Activated B cell treated with CpG ODN at 0.5 μM for 24 hours (primary cell): Measurements from ENCODE around the gene ZBTB40. TPM values are rescaled to one million over a fixed set of nuclear protein-coding genes. Genes with fewer than 3 reads are reported as not detected.

ENCODE experiments used
- ATAC-seq: fragments of 200-7000 bp; cut with Tn5 transposase; one replicate; pipeline ENCODE4 v1.10.0; 2021; ENCODE audit warnings: low read depth, mild to moderate bottlenecking, moderate library complexity
- CTCF ChIA-PET: fragments of 350-600 bp; sonication (Branson Sonifier 250); formaldehyde crosslinking; loops from one replicate; lab custom pipeline; 2021; ENCODE audit warnings: antibody characterized with exemption; lab: Charles Lee
- POLR2A ChIA-PET: fragments of 350-600 bp; sonication (Branson Sonifier 250); formaldehyde crosslinking; loops from one replicate; lab custom pipeline; 2021; ENCODE audit warnings: antibody characterized with exemption; lab: Charles Lee
- DNase-seq: peaks from one replicate; pipeline ENCODE4 v3.0.0; 2022
- H3K27ac Mint-ChIP-seq: one replicate; pipeline ENCODE4 v1.8.0; 2020; ENCODE audit warnings: mixed read lengths
- H3K27me3 Mint-ChIP-seq: one replicate; pipeline ENCODE4 v1.8.0; 2021; ENCODE audit warnings: mixed read lengths
- H3K36me3 Mint-ChIP-seq: one replicate; pipeline ENCODE4 v1.8.0; 2021; ENCODE audit warnings: low read depth, mixed read lengths
- H3K4me1 Mint-ChIP-seq: one replicate; pipeline ENCODE4 v1.8.0; 2021; ENCODE audit warnings: mixed read lengths
- H3K4me3 Mint-ChIP-seq: one replicate; pipeline ENCODE4 v1.8.0; 2020; ENCODE audit warnings: mild to moderate bottlenecking, mixed read lengths
- H3K9me3 Mint-ChIP-seq: one replicate; pipeline ENCODE4 v1.8.0; 2020; ENCODE audit warnings: mixed read lengths
- intact Hi-C: fragments of 100-400 bp; cut with micrococcal nuclease; formaldehyde crosslinking; loops from one replicate; pipeline ENCODE4 v1.15.1; 2024
- total RNA-seq: library from RNA; stranded (reverse); gene quantifications from 2 replicates; pipeline ENCODE4 v1.2.3, GENCODE V29; 2022
- TF ChIP-seq, protein P1 (sequence below): fragments of 200-600 bp; IDR thresholded peaks from one replicate; pipeline ENCODE4 v1.8.0; 2022; ENCODE audit warnings: antibody characterized with exemption, mild to moderate bottlenecking

ZBTB40 gene
- total RNA-seq, 1 donor from 2014 or later = 36.2 TPM

DNA sequence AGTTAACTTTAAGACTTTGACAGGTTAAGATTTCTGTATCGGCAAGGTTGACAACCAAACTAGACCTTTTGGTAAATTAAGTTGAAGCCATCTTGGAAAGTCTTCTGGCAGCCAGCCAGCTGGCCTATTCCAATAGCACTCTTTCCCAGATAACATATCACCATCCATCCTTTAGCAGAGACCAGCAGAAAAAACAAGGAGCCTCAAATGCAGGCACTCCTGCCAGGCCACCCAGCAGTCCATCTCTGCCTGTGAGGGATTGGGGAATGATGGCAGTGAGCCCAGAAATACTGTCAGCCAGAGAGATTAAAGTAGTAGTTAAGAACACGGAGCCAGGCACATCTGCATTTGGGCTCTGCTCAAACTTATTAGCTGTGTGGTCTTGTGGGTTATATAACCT, 19.4 kb downstream of the ZBTB40 start:
- Mint-ChIP-seq H3K9me3 (no peaks in the 10 kb centered on the region), H3K27ac (no peak overlapping the region), H3K27me3 (no peaks in the 10 kb centered on the region), H3K36me3 (peaks cover 17% of the 10 kb centered on the region), H3K4me3 (no peak overlapping the region), H3K4me1 (peaks cover 5% of the 10 kb centered on the region)
- ChIA-PET POLR2A (no interaction called here), CTCF (no interaction called here)
- intact Hi-C loops = no loop called here
- TF ChIP-seq, protein P1, sequence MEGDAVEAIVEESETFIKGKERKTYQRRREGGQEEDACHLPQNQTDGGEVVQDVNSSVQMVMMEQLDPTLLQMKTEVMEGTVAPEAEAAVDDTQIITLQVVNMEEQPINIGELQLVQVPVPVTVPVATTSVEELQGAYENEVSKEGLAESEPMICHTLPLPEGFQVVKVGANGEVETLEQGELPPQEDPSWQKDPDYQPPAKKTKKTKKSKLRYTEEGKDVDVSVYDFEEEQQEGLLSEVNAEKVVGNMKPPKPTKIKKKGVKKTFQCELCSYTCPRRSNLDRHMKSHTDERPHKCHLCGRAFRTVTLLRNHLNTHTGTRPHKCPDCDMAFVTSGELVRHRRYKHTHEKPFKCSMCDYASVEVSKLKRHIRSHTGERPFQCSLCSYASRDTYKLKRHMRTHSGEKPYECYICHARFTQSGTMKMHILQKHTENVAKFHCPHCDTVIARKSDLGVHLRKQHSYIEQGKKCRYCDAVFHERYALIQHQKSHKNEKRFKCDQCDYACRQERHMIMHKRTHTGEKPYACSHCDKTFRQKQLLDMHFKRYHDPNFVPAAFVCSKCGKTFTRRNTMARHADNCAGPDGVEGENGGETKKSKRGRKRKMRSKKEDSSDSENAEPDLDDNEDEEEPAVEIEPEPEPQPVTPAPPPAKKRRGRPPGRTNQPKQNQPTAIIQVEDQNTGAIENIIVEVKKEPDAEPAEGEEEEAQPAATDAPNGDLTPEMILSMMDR = no peak
- no peak for ATAC-seq
- no peak for DNase-seq

DNA sequence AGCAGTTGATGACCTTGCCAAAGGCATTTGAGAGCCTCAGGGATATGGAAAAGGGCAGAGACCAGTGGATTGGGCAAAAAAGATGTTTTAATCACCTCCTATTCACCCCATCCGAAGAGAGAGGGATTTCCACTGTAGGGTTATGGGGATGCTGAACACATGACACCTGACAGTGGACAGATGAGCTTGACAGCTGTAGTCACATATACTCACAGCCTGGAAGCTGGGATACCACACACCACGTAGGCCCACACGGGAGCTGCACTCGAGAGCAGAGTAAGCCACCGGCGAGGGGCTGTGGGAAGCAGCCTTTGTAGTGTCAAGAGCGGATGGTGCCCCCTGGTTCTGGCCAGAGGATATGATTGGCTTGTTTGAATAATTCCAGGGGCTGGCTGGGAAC, 20.0 kb downstream of the ZBTB40 start:
- Mint-ChIP-seq H3K4me3 (no peak overlapping the region), H3K36me3 (peaks cover 18% of the 10 kb centered on the region), H3K27me3 (no peaks in the 10 kb centered on the region), H3K27ac (no peak overlapping the region), H3K4me1 (peaks cover 5% of the 10 kb centered on the region), H3K9me3 (no peaks in the 10 kb centered on the region)
- ATAC-seq = no peak
- TF ChIP-seq, protein P1 = no peak
- CTCF ChIA-PET = no interaction called here
- intact Hi-C loops = no loop called here
- no peak for DNase-seq
- POLR2A ChIA-PET = no interaction called here

DNA sequence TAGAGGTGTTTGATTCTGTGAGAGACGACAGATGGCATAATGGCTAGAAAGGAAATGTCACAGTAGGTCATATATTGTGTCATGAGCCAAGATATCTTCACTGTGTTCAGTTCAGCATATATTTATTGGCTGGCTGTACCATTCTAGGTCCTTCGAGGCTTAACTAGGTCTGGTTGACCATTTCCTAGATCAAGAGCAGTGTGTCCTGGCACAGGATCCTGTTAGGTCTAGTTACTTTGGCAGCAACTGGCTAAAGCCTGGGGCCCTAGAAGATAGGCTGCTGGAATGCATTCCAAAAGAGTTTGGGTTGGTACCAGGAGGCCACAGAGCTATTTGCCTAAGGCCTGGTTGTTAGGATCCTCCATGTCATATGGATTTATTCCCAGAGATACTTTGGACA, 20.9 kb downstream of the ZBTB40 start:
- ChIA-PET CTCF (no interaction called here), POLR2A (no interaction called here)
- H3K36me3 Mint-ChIP-seq = peaks cover 19% of the 10 kb centered on the region
- intact Hi-C loops = no loop called here
- no peak overlapping the region for H3K4me3 Mint-ChIP-seq
- DNase-seq (no peak), ATAC-seq (no peak)
- H3K27me3 Mint-ChIP-seq = no peaks in the 10 kb centered on the region
- no peak overlapping the region for H3K27ac Mint-ChIP-seq
- no peaks in the 10 kb centered on the region for H3K9me3 Mint-ChIP-seq
- TF ChIP-seq, protein P1 = no peak
- peaks cover 5% of the 10 kb centered on the region for H3K4me1 Mint-ChIP-seq

DNA sequence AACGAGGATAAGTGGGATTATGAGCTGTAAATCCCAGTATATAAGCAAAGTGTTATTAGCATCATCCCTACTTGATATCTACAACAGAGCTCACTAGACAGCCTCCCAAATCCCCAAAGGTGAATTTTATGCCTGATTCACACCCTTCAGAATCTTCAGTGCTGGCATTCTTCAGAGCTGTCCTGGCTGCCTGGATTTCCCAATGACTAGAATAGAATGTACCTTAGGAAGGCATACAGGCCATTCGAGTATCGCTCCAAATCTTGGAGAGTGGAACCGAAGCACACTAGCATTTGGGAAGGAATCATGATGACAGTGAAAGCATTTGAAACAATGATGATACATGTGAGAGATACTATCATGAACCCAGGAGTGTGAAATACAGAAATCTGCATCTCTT, 22.3 kb downstream of the ZBTB40 start:
- H3K27me3 Mint-ChIP-seq = no peaks in the 10 kb centered on the region
- ChIA-PET CTCF (no interaction called here), POLR2A (no interaction called here)
- intact Hi-C loops = no loop called here
- no peak overlapping the region for H3K27ac Mint-ChIP-seq
- H3K4me1 Mint-ChIP-seq = peaks cover 5% of the 10 kb centered on the region
- DNase-seq (no peak), ATAC-seq (no peak)
- H3K9me3 Mint-ChIP-seq = peaks cover under 1% of the 10 kb centered on the region
- peaks cover 23% of the 10 kb centered on the region for H3K36me3 Mint-ChIP-seq
- no peak overlapping the region for H3K4me3 Mint-ChIP-seq
- TF ChIP-seq, protein P1 = no peak

DNA sequence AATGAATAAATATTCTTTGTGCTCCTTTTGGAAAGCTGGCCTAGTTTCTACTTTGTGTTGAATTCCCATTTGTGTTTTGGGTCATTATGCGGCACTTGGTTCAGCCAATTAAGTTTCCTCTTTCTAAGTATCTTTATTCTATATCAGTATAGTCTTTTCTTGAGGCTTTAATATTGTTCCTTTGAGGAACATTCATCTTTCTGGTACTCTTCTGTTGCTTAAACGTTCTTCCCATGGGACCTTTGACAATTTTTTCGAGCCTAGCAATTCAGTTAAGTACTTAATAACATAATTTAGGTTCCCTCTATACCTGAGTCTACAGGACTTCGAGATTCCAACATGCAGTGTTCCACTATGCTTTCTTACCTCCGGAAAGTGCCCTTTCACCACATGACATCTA, 24.9 kb downstream of the ZBTB40 start:
- peaks cover 36% of the 10 kb centered on the region for H3K36me3 Mint-ChIP-seq
- ATAC-seq (no peak), DNase-seq (no peak)
- TF ChIP-seq, protein P1 = no peak
- intact Hi-C loops = no loop called here
- H3K27ac Mint-ChIP-seq = no peak overlapping the region
- H3K4me1 Mint-ChIP-seq = no peaks in the 10 kb centered on the region
- ChIA-PET POLR2A (no interaction called here), CTCF (no interaction called here)
- peaks cover 9% of the 10 kb centered on the region for H3K9me3 Mint-ChIP-seq
- H3K4me3 Mint-ChIP-seq = no peak overlapping the region
- H3K27me3 Mint-ChIP-seq = no peaks in the 10 kb centered on the region
